ENCODE results near the gene HEMK1.
A peak's percentile ranks its signal among the peaks of the same experiment; 100 is the strongest.

Gene HEMK1

GRCh38 chr3:50525987-50526386 lies 43.3 kb upstream of the HEMK1 start:
- no peak for TF ChIP-seq CTCF (IDR thresholded peaks at IDR 0.05; ENCODE audit: insufficient read depth, low read depth, low read length, missing control alignments)
- H3K4me3 ChIP-seq (ENCODE audit: low read length), result no peak overlapping the region
- peak; percentile 82 for DNase-seq (ENCODE audit: low read depth)

- no peak for DNase-seq (ENCODE audit: low read depth)
- TF ChIP-seq CTCF (IDR thresholded peaks at IDR 0.05; ENCODE audit: insufficient read depth, low read depth, low read length, missing control alignments), result no peak
- no peak overlapping the region for H3K4me3 ChIP-seq (ENCODE audit: low read length)
Measured at GRCh38 chr3:50530001-50530970, 39.0 kb upstream of the HEMK1 start.

GRCh38 chr3:50531201-50531600 lies 38.1 kb upstream of the HEMK1 start:
- H3K4me3 ChIP-seq (ENCODE audit: low read length), result no peak overlapping the region
- no peak for DNase-seq (ENCODE audit: low read depth)
- no peak for TF ChIP-seq CTCF (IDR thresholded peaks at IDR 0.05; ENCODE audit: insufficient read depth, low read depth, low read length, missing control alignments)

- peak; percentile 4 for TF ChIP-seq CTCF (IDR thresholded peaks at IDR 0.05; ENCODE audit: insufficient read depth, low read depth, low read length, missing control alignments)
- no peak for DNase-seq (ENCODE audit: low read depth)
- H3K4me3 ChIP-seq (ENCODE audit: low read length), result no peak overlapping the region
Measured at GRCh38 chr3:50532062-50532705, 37.1 kb upstream of the HEMK1 start.

- no peak overlapping the region for H3K4me3 ChIP-seq (ENCODE audit: low read length)
- DNase-seq (ENCODE audit: low read depth), result no peak
- no peak for TF ChIP-seq CTCF (IDR thresholded peaks at IDR 0.05; ENCODE audit: insufficient read depth, low read depth, low read length, missing control alignments)
Measured at GRCh38 chr3:50533316-50533715, 36.0 kb upstream of the HEMK1 start.

GRCh38 chr3:50533807-50534461 lies 35.4 kb upstream of the HEMK1 start:
- H3K4me3 ChIP-seq (ENCODE audit: low read length), result no peak overlapping the region
- no peak for DNase-seq (ENCODE audit: low read depth)
- TF ChIP-seq CTCF (IDR thresholded peaks at IDR 0.05; ENCODE audit: insufficient read depth, low read depth, low read length, missing control alignments), result no peak

Data from epithelial cell of esophagus (primary cell).